ENCODE data around the gene UAP1L1. TPM values are rescaled to one million over a fixed set of nuclear protein-coding genes. Genes with fewer than 3 reads are reported as not detected.
A peak's percentile ranks its signal among the peaks of the same experiment; 100 is the strongest.

UAP1L1 gene
- total and polyA plus RNA-seq, 2 experiments from 2014 or later = 2.5 to 8.1 TPM

- H3K27ac ChIP-seq (ENCODE audit: low read depth) = no peak within 1 kb of the TSS
- H3K27me3 ChIP-seq (ENCODE audit: insufficient read depth) = peaks cover 40% of the 10 kb centered on the region
- peak within 1 kb of the TSS; percentile 98 for H2AFZ ChIP-seq
These were observed 31.1 kb upstream of the UAP1L1 start, which contains the start of gene NPDC1 for GRCh38 chr9:137046088-137046787. TSS of gene NPDC1 (minus strand) at chr9:137046177. CDS start at chr9:137045989, 188 bp downstream.

More at GRCh38 chr9:137046088-137046787, 31.1 kb upstream of the UAP1L1 start, which contains the start of gene NPDC1:
- ATAC-seq = peak; percentile 73
- no peaks in the 10 kb centered on the region; the same call in 1 of the 2 replicates for H4K20me1 ChIP-seq (replicated peaks; ENCODE audit: insufficient read depth)
- Mint-ChIP-seq H3K27ac (no peak within 1 kb of the TSS), H3K4me3 (peak within 1 kb of the TSS; percentile 74), H3K27me3 (ENCODE audit: insufficient read depth, low read depth, poor library complexity) (peaks cover 41% of the 10 kb centered on the region), H3K4me1 (peaks cover 6% of the 10 kb centered on the region; the same call in 1 of the 3 replicates), H3K9me3 (no peaks in the 10 kb centered on the region), H3K36me3 (ENCODE audit: low read depth) (no peaks in the 10 kb centered on the region)
- TF ChIP-seq ZNF331 (CRISPR knock-in tag; IDR thresholded peaks at IDR 0.05; ENCODE audit: low read depth) (no peak), POLR2AphosphoS5 (IDR thresholded peaks at IDR 0.05; ENCODE audit: low read depth) (peak; percentile 67), REST (IDR thresholded peaks at IDR 0.05; ENCODE audit: unreplicated experiment) (peak; percentile 89), EZH2phosphoT487 (IDR thresholded peaks at IDR 0.05; ENCODE audit: unreplicated experiment) (no peak), EZH2 (IDR thresholded peaks at IDR 0.05; ENCODE audit: low read depth, unreplicated experiment) (peak; percentile 23), CTCF (conservative IDR thresholded peaks at IDR 0.05; ENCODE audit: low read depth in 2 of 2) (peak; percentile 76 to 81)
- no peaks in the 10 kb centered on the region for H3F3A ChIP-seq (replicated peaks; ENCODE audit: low read depth)
- H3K79me2 ChIP-seq (replicated peaks; ENCODE audit: insufficient read depth) = peaks cover 7% of the 10 kb centered on the region; the same call in 1 of the 2 replicates
- H3K9me2 ChIP-seq (ENCODE audit: insufficient read depth) = no peaks in the 10 kb centered on the region
- peaks cover 7% of the 10 kb centered on the region; the same call in 1 of the 2 replicates for H3K4me1 ChIP-seq (ENCODE audit: insufficient read depth)
- peak within 1 kb of the TSS; percentile 93 for H3K4me2 ChIP-seq
- DNase-seq (ENCODE audit: low spot score) = peak; percentile 95
- peak within 1 kb of the TSS; percentile 87 for H3K4me3 ChIP-seq
- H3K36me3 ChIP-seq (ENCODE audit: insufficient read depth) = no peaks in the 10 kb centered on the region

Measured in GM23338 (cell line).